NK-92 treated with Interleukin-12 subunit alpha and Interleukin-12 subunit beta, amount 100 ng/mL, for 24 hours (cell line): ENCODE results near the gene ABCB7.
"Not testable (repeated sequence)": the region's sequence is repeated elsewhere in the genome, so short reads cannot be mapped to it uniquely, and the experiment has no call there.

Experiments used
- DNase-seq: peaks from one replicate; lab custom pipeline; 2025; lab: John Stamatoyannopoulos, UW

ABCB7 gene

DNA sequence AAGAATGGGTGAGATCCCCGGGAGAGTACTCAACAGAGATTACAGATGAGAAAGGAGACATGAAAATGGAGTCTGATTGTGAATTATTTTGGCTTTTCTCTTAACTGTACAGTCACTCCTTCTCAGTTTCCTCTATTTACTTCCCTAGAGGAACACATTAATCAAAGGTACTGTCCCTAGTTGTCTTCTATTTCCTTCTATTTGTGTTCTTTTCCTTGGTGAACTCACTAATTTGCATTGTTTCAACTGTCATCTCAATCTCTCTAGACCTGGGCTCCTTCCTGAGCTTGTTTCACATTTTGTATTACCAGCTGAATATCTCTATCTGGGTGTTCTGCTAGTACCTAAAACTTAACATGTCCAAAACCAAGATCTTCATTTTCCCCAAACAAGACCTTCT, 59.8 kb downstream of the ABCB7 start:
- DNase-seq = no peak

DNA sequence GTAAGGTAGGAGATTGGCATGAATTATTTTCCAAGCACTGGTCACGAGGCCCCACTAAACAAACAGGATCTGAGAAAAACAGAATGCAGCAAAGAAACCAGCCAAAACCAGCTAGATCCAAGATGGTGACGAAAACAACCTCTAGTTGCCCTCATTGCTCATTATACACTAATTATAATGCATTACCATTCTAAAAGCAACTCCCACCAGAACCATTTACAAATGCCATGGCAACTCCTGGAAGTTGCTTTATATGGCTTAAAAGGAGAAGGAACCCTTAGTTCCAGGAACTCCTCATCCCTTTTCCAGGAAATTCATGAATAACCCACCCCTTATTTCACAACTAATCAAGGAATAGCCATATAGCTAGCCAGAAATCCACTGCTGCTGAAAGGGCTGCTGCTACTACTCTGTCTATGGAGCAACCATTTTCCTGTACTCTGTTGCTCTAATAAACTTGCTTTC, 69.3 kb downstream of the ABCB7 start:
- no peak for DNase-seq

DNA sequence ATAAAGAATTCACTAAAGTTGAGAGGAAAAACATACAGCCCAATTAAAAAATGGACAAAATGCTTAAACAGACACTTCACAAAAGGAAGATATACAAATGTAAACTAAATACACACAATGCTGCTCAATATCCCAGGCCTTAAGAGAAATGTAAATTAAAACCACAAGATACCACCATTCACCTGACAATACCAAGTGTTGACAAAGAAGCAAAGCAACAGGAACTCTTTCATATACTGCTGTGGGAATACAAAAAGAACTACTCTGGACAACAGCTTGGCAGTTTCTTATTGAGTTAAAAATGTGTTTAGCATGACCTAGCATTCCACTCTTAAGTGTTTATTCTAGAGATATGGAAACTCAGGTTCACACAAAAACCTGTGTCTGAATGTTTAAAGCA, 71.3 kb downstream of the ABCB7 start:
- DNase-seq = no peak

DNA sequence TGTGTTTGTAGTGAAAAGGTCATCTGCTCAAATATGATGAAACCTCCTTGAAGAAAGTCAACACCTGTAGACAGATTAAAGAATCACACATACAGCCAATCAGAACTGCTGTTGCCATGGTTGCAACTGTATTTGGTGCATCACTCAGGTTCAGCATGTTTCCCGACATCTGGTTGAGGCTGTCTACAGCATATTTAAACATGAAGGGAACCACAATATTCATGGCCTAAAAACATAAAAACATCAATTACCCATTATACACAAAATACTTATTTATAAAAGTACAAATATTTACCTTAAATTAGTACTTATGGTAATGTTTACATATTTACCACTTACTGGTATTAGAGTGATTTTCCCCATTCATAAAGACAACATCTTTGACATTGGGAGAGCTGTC, 79.7 kb downstream of the ABCB7 start:
- no peak for DNase-seq

DNA sequence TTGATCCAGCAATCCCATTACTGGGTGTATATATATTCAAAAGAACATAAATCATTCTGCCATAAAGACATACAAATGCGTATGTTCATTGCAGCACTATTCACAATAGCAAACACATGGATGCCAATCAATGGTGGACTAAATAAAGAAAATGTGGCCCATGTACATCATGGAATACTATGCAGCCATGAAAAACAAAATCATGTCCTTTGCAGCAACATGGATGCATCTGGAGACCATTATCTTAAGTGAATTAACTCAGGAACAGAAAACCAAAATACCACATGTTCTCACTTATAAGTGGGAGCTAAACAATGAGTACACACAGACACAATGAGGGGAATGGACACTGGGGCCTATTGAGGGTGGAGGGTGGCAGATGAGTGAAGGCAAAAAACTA, 81.6 kb downstream of the ABCB7 start:
- no peak for DNase-seq

DNA sequence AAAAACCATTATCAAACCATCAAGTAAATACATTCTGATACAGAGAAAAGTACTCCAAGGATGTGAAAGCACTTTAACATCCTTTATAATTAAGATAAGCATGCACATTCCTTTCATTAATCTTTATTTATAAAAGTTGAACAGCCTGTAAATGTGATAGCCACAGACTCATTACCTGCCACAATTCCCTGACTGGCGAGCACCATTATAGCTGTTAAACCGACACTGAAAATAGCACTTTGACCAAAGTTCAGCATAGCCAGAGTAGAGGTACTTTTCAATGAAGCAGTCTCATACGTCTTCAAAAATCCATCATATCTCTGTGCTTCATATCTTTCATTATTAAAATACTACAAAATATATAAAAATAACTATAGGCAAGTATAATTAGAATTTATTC, 84.7 kb downstream of the ABCB7 start:
- DNase-seq = no peak

DNA sequence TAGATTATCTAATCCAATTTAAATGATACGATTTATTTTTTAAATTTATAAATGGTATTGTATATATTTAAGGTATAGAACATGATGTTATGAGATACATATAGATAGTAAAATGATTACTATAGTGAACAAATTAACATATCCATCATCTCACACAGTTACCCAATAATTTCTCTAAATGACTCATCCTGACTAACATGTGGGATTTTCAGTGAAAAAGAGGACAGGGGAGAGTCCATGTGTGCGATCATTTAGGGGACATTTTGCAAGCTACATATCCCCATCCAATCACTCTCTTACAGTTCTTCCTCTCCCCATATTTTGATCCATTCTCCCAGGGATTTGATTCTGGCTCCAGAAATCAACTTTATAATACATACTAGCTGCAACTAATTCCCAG, 88.2 kb downstream of the ABCB7 start:
- no peak for DNase-seq

DNA sequence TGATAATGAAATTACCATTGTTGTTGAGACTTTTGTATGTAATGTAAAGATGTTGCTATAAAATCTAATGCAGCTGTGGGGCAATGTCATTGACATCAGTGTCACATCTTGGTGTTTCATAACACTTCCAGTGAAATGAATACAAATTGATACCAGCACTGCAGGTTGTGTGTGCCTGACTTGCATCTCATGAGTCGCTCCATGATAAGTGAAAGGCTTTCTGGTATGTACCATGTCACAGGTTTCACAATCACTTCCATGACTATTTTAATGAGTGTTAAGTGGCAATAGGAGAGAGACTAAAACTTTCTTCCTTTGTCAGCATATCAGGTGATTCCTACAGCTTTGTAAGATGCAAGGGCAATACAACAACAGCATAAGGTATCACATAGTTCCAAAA, 94.4 kb downstream of the ABCB7 start:
- DNase-seq = no peak

DNA sequence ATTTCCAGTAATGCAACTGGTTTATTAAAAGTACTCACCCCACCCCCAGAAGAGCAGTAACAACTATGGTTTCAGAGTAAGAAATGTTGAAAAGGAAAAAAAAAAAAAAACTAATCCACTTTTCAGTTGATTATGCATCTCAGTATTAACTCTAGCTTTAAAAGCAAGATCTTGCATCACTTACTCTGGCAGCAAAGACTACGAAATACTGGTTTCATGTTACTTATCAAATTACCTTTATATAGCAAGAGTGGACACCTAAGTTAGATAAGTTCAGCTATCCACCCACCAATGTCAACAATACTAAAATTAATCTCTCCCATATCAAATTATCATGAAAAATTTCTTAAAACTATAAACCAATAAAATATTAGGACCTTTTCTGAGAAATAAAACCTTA, 105.0 kb downstream of the ABCB7 start:
- DNase-seq = no peak

DNA sequence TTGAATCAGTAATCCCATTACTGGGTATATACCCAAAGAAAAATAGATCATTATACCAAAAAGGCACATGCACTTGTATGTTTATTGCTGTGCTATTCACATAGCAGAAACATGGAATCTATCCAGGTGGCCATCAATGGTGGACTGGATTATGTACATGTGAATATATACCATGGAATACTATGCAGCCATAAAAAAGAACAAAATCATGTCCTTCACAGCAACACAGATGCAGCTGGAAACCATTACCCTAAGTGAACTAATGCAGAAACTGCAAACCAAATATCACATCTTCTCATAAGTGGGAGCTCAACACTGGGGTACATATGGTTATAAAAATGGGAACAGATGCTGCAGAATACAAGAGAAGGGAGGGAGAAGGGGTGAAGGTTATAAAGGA, 110.7 kb downstream of the ABCB7 start:
- DNase-seq = no peak

DNA sequence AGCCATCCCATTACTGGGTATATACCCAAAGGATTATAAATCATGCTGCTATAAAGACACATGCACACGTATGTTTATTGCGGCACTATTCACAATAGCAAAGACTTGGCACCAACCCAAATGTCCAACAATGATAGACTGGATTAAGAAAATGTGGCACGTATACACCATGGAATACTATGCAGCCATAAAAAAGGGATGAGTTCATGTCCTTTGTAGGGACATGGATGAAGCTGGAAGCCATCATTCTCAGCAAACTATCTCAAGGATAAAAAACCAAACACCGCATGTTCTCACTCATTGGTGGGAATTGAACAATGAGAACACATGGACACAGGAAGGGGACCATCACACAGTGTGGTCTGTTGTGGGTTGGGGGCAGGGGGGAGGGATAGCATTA, 111.9 kb downstream of the ABCB7 start:
- not testable (repeated sequence) for DNase-seq

DNA sequence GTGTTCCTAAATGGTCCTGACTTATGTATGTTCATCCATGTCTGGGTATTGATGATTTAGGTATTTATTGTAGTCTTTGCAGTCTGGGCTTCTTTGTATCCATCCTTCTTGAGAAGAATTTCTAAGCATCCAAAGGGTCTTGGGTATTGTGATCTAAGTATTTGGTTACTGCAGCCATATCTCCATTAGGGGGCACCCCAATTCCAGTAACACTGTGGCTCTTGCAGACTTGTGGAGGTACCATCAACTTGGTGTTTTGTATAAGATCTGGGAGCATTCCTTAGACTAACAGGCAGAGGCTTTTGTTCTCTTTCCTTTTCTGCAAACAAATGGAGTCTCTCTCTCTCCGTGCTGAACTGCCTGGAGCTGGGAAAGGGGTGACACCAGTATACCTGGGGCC, 117.2 kb downstream of the ABCB7 start:
- no peak for DNase-seq
